IPS-NIHi7 (cell line): ENCODE measurements around the gene CRYBG2.

Experiments used
- DNase-seq: peaks from one replicate; pipeline ENCODE4 v3.0.0; 2012; ENCODE audit warnings: mixed read lengths; ENCODE audit errors: extremely low spot score

The CRYBG2 gene

DNA sequence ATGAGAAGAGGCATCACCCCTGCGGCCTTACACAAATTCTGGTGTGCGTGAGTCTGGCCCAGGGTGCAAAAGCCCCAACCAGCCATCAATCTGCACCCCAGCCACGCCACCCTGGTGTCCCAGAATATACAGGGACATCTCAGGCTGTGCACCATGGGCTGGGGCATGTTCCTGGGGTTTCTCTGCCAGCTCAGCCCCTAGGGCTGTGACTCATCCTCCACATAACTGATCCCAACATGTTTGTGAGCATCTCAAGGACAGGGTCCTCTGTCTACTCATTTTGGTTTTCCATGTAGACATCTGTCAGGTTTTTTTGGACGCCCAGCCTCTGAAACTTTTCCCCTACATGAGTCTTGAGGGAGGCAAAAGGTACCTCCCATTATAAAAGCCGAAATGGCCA, 18.1 kb upstream of the CRYBG2 start:
- DNase-seq = no peak

DNA sequence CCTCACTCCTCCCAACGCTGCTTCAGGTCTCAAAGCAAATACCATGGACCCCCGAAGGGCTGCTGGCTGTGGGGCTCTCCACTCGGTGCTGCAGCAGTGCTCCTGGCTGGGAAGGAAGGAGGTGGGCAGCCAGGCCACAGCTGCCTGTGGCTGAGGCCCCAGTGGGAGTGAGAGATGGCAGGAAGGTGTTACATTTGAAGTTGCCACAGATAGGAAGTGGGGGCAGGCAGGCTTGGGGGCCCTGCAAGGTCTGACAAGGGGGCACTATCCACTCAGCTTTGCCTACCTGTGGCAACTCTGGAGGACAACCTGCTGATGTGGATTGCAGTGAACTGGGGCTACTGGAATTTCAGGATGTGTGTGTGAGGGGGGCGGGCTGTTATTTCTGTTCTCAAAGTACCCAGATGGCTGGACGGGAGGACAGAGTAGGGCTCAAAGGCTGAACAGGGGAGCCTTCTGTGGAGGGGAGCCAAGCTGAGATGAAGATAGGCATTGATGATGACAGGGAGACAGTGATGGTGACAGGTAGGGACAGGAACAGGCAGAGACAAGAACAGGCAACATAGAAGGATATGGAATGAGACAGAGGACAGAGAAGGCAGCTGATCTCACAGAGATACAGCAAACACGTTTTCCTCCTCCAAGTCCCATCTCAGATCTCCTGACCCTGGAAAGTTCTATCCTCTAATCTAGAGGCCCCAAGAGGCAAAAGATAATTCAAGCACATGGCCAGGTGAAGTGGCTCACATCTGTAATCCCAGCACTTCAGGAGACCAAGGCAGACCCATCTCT, 16.9 kb upstream of the CRYBG2 start:
- DNase-seq = no peak

DNA sequence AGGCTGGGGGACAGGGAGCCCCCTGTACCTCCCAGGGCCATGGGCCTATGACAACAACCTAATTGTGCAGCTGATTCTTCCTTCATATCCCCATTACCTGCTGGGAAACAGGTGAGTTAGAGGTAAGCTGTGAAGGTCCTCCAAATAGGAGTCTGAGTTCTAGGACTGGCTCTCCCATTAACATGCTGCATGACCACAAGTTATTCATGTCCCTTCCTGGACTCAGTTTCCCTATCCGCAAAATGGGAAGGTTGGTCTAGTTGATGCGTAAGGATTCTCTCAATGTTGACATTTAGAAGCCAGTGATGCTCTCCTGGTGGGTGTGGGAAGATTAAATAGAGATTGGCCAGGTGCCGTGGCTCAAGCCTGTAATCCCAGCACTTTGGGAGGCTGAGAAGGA, 14.6 kb upstream of the CRYBG2 start:
- DNase-seq = no peak

DNA sequence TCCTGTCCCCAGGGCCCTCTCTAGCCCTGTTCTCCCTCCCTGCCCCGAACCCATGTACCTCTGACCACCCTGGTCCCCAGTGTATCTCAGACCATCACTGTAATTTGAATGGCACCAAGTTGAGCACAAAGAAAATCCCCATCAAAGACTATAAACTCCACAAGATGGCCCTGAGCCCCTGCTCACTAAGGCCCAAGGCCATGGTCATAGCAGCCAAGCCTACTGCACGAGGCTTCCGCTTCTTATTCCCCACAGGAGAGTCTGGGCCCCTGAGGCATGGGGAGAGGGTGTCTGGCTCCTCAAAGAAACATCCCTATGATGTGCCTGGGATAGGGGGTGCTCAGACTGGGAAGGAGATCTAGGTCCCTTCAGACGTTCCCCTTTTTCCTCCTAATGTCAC, 14.1 kb upstream of the CRYBG2 start:
- DNase-seq = no peak

DNA sequence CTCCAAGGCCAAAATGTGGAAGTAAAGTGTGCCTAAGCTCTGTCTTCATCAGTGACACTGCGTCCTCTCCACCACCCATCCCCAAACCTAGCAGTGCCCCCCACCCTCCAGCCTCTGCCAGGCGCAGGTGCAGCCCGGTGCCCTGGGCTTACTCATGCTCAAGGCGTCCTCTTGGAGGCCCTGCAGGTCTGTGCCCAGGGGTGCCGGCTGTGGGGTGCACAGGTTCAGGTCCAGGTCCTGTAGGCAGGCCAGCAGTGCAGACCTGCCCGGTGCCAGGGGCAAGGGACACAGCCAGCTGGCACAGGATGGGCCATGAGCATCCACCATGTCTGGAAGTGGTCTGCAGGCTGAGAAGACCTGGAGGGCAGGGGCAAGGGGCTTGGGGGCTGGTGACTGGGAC, 13.5 kb upstream of the CRYBG2 start:
- DNase-seq = no peak

DNA sequence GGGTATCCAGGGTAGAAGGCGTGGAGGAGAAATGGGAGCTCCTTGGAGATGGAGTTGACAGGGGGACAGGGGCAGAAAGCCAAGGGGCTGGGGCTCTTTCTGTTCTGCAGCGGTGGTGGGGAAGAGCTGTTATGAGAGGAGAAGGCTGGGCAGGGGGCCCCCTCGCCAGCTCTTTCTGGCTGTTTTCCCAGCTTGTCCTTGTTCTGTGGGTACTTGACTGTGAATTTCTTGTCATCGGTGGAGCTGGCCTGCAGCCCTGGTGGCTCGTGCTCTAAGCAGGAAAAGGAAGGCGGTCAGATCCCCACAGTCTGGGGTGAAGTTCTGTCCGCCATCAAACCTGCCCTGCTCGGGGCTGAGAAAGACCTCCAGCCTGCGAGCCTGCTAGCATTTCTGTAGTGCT, 11.0 kb upstream of the CRYBG2 start:
- no peak for DNase-seq

DNA sequence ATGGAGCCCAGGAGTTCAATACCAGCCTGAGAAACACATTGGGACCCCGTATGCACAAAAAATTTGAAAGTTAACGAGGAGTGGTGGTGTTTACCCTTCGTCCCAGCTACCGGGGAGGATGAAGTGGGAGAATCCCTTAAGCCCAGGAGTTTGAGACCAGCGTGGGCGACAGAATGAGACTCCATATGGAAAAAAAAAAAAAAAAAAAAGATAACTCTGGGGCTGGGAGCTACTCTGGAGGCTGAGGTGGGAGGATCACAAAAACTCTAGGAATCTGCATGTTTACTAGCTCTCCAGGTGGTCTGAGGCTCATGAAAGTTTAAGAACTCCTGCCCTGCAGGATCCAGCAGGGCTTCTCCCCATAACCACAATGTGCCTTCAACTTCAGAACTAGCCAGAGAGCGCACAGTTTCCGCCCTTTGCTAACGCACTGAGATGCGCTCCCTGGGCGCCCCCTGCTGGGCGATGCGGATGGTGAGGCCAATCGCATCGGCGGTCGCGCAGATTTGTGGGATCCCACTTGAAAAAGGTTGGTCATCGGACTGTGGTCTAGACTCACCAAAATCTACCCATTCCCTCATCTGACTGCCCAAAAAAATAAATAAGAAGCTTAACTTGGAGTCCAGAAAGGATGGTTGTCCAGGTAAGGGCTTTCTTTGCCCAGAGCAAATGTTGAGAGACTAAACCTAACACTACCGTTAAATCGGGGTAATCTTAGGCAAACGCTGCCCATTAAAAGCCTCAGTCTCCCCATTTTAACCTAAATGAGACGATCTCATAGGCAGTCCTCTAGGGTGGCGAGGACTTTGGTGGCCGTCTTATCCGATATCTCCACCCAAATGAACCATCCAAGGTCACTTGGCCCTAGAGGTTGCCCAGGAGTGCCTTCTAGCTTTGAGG, 9.9 kb upstream of the CRYBG2 start:
- peak; percentile 92 for DNase-seq

DNA sequence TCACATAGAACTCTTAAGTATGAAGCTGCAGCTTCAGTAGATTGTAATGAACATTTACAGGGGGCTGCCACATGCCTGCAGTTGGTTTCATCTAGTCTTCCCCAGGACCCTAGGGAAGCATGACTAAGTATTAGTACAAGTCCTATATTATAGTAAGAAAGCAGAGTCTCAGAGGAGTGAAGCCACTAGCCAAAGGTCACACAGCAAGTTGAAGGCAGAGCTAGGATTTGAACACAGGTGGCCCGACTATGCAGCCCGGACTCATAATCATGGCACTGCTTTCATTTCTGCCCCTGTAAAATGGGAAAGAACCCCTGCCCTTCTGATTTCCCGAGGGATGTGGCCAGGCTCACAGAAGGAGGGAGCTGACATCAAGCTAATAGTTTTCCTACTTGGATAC, 8.4 kb upstream of the CRYBG2 start:
- DNase-seq = no peak

DNA sequence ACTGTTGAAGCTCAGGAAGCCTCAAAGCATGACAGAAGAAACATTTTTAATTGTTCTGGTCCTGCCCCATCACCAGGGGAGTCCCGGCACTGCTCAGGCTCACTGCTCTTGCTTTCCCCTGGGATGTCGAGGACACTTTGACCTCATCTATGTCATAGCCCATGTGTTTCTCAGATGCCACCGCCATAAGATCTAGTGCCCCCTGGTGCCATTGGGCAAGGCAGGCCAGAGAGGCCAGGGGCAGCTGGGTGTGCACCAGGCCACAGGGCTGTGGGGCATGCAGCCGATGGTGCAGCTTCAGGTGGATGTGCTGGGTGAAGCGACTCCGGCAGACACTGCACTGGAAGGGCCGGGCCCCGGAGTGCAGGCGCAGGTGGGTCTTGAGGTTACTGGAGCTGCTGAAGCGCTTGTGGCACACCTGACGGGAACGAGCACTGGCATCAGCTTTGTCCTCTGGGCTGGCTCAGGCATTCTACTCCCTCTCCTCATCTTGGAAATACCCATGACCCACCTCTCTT, 7.7 kb upstream of the CRYBG2 start:
- no peak for DNase-seq

DNA sequence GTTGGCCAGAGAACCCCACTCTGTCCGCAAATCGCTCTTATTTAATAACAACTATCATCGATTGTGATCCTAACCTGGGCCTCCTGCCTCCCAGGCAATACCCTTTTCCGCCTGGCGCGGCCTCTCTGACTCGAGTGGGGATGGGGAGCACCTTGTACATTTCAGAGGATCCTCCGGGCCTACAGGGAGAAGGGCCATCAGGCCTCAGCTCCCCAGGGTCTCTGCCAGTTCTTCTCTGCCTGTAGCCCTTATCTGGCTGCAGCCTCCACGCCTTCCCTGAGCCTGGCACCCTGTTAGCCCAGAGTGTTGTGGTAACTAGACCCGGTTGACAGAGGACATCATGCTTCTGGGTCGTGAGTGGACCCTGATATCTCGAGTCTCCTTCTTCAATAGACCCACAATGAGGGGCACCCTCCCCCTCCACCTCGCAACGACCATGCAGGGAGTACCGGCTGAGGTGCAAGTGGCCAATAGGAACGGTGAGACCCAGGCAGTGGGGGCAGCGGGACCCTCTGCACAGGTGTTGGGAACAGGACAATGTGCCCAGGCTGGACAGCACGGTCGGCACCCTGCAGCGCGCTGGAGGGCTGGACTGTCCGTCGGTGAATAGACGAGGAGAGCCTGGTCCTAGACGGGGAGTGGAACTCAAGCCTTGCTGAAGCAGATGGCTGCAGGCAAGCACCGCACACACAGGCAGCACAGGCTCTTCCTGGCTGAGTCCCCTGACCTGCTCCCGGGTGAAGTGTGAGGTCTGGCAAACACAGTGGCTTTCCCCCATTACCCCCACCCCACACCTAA, 7.1 kb upstream of the CRYBG2 start:
- DNase-seq = no peak

DNA sequence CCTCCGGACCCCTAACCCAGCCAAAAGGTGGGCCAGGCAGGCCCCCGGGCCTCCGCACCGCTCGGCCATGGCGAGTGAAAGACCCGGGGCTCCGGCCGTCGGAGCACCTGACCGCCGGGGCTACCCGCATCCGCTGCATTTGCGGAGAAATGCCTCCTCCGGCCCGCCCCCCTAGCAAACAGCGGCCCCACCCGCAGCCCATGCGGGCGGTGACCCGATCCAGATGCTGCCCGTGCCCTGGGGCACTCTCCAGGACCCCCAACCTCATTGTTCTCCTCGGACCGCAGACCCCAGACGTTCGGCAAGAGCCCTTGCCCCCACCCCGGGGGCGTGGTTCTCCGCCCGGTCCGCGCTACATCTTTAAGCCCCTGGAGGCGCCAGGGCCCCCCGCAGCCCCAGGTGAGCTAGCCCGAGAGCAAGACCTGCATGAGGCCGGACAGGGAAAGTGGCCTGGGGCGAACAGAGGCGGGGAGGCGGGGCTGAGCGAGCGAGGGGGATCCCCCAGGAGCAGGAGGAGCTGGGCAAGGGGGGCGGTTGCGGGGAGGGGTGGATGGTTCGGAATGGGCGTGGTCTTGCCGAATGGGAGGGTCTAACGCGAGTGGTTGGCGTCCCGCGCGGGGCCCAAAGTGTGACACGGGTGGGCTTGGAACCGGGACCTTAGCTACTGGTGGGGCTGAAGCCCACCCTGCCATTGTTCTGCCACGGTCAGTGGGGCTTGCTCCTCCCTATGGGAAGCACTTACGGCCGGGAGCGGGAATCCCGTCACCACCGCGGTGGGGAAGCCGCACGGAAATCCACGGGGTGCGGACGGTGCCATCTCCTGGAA, 6.3 kb upstream of the CRYBG2 start:
- DNase-seq = peak; percentile 84

DNA sequence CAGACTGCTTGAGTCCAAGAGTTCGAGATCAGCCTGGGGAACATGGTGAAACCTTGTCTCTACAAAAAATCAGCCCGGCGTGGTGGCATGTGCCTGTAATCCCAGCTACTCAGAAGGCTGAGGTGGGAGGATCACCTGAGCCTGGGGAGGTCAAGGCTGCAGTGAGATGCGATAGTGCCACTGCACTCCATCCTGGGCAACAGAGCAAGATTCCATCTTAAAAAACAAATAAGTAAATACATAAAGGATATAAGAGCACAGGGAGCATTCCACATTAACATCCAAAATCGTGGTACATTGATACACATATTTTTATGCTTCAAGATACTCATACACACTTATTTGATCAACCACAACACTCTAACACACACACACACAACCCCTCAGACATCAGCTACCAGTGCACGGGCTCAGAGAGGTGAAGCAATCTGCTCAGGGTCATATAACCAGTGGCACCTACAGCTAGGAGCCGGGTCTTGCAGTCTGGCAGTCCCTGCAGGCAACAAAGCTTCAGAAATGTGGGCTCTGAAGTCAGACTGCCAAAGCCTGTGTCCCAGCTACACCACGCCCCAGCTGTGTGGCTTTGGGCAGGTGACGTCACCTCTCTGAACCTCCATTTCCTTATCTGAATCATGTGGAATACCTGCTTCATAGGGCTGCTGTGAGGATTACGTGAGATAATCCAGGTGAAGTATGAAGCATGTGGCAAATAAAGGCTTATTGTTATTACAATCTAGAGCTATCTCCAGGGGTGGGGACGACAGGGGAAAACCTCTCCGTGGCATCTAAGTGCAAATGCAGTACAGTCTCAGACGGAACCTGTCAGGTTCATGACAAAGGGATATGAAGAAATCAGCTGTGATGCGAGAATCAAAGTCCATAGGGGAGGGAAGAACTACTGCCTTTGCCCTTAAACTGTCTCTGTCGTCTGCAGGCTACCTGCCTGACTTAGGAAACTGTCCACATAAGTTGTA, 4.8 kb upstream of the CRYBG2 start:
- DNase-seq = no peak

DNA sequence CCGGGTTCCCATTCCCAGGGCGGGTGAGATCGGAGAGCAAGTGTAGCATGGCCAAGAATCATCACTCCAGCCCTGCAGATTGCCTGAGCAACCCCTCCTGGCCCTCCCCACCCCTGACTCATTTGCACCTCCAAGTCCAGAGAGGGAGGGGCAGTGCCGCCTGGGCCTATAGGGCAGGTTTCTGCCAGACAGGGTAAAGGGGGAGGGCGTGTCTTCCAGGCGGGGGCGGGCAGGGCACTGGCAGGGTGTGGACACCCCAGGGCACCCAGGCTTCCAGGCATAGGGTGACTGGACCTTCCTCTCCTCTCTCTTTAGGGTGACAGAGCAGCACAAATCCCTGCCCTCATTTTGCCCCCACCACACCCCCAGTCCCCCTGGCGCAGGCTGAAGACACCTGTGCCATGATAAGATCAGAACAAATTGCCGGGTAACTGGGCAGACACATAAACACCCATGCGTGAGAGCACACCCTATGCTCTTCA, 3.2 kb upstream of the CRYBG2 start:
- DNase-seq = no peak

DNA sequence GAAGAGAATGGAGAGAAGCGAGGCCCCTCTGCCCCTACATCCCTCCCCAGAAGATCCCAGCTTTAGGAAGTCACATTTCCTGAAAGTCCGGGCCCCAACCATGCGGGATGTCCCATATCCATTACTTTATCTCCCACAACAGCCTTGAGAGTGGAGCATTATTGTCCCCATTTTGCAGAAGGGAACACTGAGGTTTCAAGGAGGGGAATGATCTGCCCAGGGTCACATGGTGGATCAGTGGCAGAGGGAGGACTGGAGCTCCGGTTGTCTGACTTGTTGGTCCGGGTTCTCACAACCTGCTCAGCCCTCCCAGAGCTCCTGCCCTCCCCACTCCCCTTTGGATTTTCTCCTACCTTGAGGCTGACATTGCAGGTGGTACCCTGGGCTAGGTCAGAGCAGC, 2.2 kb upstream of the CRYBG2 start:
- no peak for DNase-seq

DNA sequence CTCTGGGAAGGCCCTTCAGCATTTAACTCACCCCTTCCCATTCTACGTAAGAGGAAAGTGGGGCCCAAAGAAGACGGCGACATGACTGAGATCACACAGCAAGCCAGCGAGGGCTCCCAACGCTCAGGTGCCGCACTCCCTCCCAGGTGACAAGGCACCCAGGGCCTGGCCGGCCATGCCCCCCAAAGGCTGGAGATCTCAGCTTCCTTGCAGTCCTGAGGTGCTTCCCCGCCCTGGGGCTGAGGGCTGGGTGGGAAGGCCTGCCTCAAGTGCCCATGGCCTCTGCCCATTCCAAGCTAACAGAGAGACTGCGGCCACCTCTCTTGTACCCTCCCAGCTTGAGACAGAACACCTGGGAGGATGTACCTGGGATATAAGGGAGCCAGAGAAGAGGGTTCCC, 1.0 kb upstream of the CRYBG2 start:
- DNase-seq = no peak

DNA sequence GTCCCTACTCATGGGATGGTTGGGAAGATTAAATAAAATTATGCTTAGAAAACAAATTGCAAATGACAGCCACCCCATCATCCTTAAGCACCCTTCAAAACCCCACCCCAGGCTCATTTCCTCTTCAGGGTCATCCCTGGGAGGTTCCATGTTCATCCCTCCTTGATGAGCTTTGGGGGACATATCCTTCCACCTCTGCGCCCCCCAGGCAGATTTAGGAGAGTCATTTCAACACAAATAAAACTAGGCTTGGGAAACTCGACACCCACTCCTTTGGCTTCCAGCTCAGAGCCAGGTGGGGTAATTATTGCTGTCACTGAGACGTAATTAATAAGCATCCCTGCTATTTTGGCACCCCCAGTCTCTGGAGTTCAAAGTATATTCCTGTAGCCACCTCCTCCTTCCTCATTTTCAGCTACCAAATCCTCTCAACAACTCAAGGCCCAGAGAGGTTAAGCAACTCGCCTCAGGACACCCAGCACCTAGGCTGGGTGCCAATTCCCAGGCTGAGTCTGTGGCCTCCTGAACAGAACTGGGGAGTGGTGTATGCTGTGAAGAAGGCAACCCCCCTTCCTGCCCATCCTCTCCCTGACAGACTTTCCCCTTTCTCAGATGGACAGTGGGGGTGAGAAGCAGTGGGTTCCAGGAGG, 595 bp downstream of the CRYBG2 start:
- no peak for DNase-seq

DNA sequence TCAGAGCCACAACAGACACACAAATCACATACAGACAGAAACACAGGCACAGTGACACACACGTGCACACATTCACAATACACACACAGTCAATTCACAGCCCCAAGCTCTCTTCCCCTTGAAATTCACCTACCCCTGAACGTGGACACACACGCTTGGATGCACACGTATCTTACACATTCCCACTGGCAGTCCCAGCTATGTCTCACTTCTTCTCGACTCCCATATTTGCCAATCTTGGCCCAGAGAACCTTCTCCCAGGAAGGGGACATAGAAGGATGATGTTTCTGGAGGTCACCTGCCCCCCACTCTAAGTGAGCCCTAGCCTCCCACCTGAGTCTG, 1.6 kb downstream of the CRYBG2 start:
- DNase-seq = no peak

DNA sequence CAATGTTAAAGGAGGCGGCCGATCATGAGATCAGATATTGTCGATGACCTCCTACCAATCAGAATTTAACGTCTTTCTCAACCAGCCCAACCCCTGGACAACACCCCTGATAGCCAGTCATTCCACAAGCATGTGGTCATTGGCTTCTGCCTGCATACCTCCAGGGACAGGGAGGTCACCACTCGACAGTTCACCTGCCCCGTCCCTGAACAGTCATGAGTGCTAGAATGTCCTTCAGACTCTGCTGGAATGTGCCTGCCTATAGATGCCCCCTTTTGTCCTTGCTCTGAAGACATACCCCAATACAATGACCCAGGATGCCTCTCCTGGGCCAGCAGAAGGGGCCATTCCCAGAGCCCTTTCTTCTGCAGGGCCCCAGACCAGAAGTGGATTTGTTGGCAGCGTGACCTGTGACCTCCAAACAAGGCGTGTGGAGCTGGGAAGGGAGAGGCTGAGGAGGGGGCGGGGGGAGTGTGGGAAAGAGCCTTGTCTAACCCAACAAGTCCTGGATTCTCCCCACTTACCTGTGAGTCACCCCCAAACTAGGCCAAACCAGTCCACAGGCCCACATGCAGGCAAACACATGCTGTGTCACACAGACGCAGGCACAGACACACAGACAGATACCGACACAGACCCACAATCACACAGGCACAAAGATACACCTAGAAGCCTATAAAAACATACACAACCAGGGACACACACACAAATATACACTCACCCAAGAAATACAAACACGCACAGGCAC, 2.2 kb downstream of the CRYBG2 start:
- no peak for DNase-seq
